GM18499 (cell line): ENCODE results near the gene TBC1D24.

ENCODE experiments used
- ATAC-seq: cut with Tn5 transposase; IDR thresholded peaks from one replicate; pipeline ENCODE4 v1.9.1; 2021; ENCODE audit warnings: moderate number of reproducible peaks; ENCODE audit not compliant: insufficient read depth, unreplicated experiment

TBC1D24 gene

GRCh38 chr16:2449118-2449517 lies 25.8 kb upstream of the TBC1D24 start:
- no peak for ATAC-seq

GRCh38 chr16:2450535-2450934 lies 24.4 kb upstream of the TBC1D24 start:
- no peak for ATAC-seq

GRCh38 chr16:2450975-2451381 lies 23.9 kb upstream of the TBC1D24 start:
- no peak for ATAC-seq

- no peak for ATAC-seq
Measured at GRCh38 chr16:2451851-2452320, 23.0 kb upstream of the TBC1D24 start.

- ATAC-seq, result no peak
Measured at GRCh38 chr16:2452650-2453049, 22.3 kb upstream of the TBC1D24 start.

GRCh38 chr16:2455081-2455845 lies 19.7 kb upstream of the TBC1D24 start:
- ATAC-seq, result no peak

- no peak for ATAC-seq
Measured at GRCh38 chr16:2456551-2457153, 18.3 kb upstream of the TBC1D24 start.

GRCh38 chr16:2457267-2457666 lies 17.7 kb upstream of the TBC1D24 start:
- no peak for ATAC-seq

GRCh38 chr16:2457946-2458345 lies 17.0 kb upstream of the TBC1D24 start:
- no peak for ATAC-seq

GRCh38 chr16:2458887-2459646 lies 15.9 kb upstream of the TBC1D24 start:
- ATAC-seq, result no peak

GRCh38 chr16:2459647-2460390 lies 15.1 kb upstream of the TBC1D24 start, which contains the start of gene TEDC2:
Gene TEDC2, plus strand, starts transcription at chr16:2460109. Its CDS starts 36 bp downstream, at chr16:2460145.
- ATAC-seq, result peak; percentile 61

- no peak for ATAC-seq
Measured at GRCh38 chr16:2460391-2460713, 14.6 kb upstream of the TBC1D24 start.

- no peak for ATAC-seq
Measured at GRCh38 chr16:2460916-2461315, 14.0 kb upstream of the TBC1D24 start.

- no peak for ATAC-seq
Measured at GRCh38 chr16:2462031-2462866, 12.7 kb upstream of the TBC1D24 start.

- ATAC-seq, result no peak
Measured at GRCh38 chr16:2464333-2464732, 10.6 kb upstream of the TBC1D24 start.

GRCh38 chr16:2465653-2466415 lies 9.1 kb upstream of the TBC1D24 start:
- no peak for ATAC-seq

GRCh38 chr16:2466667-2467527 lies 8.0 kb upstream of the TBC1D24 start:
- no peak for ATAC-seq
